Measurements from ENCODE around the gene CPNE9. TPM values are rescaled to one million over a fixed set of nuclear protein-coding genes. Genes with fewer than 3 reads are reported as not detected.
A peak's percentile ranks its signal among the peaks of the same experiment; 100 is the strongest.

CPNE9 gene
- total and polyA plus RNA-seq, 2 of the 8 experiments (the other 6 are each of a cell fraction or from before 2014, with no cell fraction given), result 4.8 to 6.0 TPM

- H3K79me1 ChIP-seq (ENCODE audit: low read depth, low read length), result no peaks in the 10 kb centered on the region
- H2AFZ ChIP-seq (ENCODE audit: low read length), result 0 out of 2 replicates have a peak overlapping the region, but pooled peaks have one; percentile 25
- no peak overlapping the region for H3K9ac ChIP-seq (replicated peaks in 1 of 4; ENCODE audit: extremely low read depth in 1 of 4, low read depth in 3 of 4, low read length in 3 of 4)
- H3K4me3 ChIP-seq (ENCODE audit: extremely low read depth in 1 of 4, insufficient read depth in 2 of 4, low read depth in 3 of 4, low read length in 4 of 4), result no peak overlapping the region
- no peak overlapping the region for H3K4me2 ChIP-seq (ENCODE audit: insufficient read depth in 1 of 2, low read depth in 2 of 2, low read length in 2 of 2)
- no peak overlapping the region for H2BK120ac ChIP-seq (replicated peaks; ENCODE audit: low read depth, low read length)
- no peak overlapping the region for H3K23ac ChIP-seq (ENCODE audit: insufficient read length)
- H3K23me2 ChIP-seq (ENCODE audit: low read depth, low read length), result peaks cover 9% of the 10 kb centered on the region; the same call in 1 of the 2 replicates
- H3K18ac ChIP-seq (ENCODE audit: extremely low read depth, low read length), result no peak overlapping the region
- no peak overlapping the region for H2BK5ac ChIP-seq (ENCODE audit: low read depth, low read length)
- peaks cover 0 to 3% of the 10 kb centered on the region in 2 experiments for H4K20me1 ChIP-seq (replicated peaks in 1 of 2; ENCODE audit: control insufficient read depth in 1 of 2, insufficient read depth in 2 of 2, low read length in 2 of 2)
- ChIA-PET CTCF (ENCODE audit: partially characterized antibody) (interaction anchor here (1.0 to 8.8 kb wide), 4 partner anchors 8 to 214 kb away, joined by 3 to 84 read pairs (median 4); no protein-coding TSS in a partner anchor), POLR2A (ENCODE audit: partially characterized antibody) (interaction anchor here (0.9 to 1.1 kb wide), 3 partner anchors 9 to 10 kb away, joined by 3 to 5 read pairs (median 5); no protein-coding TSS in a partner anchor)
- no peak overlapping the region for H3K4ac ChIP-seq (replicated peaks; ENCODE audit: insufficient read length, low read depth, low read length)
- no peak overlapping the region for H3K56ac ChIP-seq (replicated peaks; ENCODE audit: insufficient read length, low read depth, low read length)
- no peak overlapping the region for H2BK12ac ChIP-seq (ENCODE audit: low read depth, low read length)
- H2AK5ac ChIP-seq (ENCODE audit: low read depth, low read length), result no peak overlapping the region
- H4K91ac ChIP-seq (replicated peaks; ENCODE audit: insufficient read length, low read length), result no peak overlapping the region
- DNase-seq (ENCODE audit: low read depth in 1 of 2, low spot score in 2 of 2) (peak in 1 of 2 experiments; percentile 76), FAIRE-seq (no peak)
- H4K5ac ChIP-seq (ENCODE audit: insufficient read length, low read depth, low read length), result no peak overlapping the region
- no peak overlapping the region for H3K27ac ChIP-seq (ENCODE audit: low read depth, low read length)
- no peak overlapping the region for H2BK15ac ChIP-seq (ENCODE audit: low read length)
- H3K4me1 ChIP-seq (replicated peaks in 1 of 4; ENCODE audit: control insufficient read depth in 3 of 4, insufficient read depth in 4 of 4, low read length in 3 of 4), result peaks cover 0 to 3% (median 0%) of the 10 kb centered on the region in 4 experiments; a peak in 1 of 7 replicates
- H2BK20ac ChIP-seq (ENCODE audit: low read length), result no peak overlapping the region
- H3K36me3 ChIP-seq (ENCODE audit: control insufficient read depth in 2 of 4, insufficient read depth in 4 of 4, low read length in 3 of 4), result no peaks in the 10 kb centered on the region
- no peaks in the 10 kb centered on the region for H3K9me3 ChIP-seq (ENCODE audit: insufficient read depth in 2 of 2, low read depth in 1 of 2, low read length in 1 of 2)
- H3K27me3 ChIP-seq (replicated peaks in 1 of 4; ENCODE audit: control insufficient read depth in 3 of 4, extremely low read depth in 1 of 4, insufficient read depth in 3 of 4, low read length in 3 of 4), result peaks cover 0 to 3% (median 0%) of the 10 kb centered on the region in 4 experiments; a peak in 2 of 7 replicates
- H3K14ac ChIP-seq (ENCODE audit: insufficient read length), result no peak overlapping the region
- 34% methylated on average over 4 of the region's 4 CpGs; no CpG with 5 or more reads in 1 of the 2 experiments for WGBS, 2 experiments (ENCODE audit: extremely low coverage in 1 of 2, insufficient coverage in 1 of 2, insufficient read length in 1 of 2, insufficient replicate concordance in 2 of 2, low coverage in 1 of 2, low lambda C conversion rate in 2 of 2, missing lambda C conversion rate in 1 of 2)
- no peaks in the 10 kb centered on the region for H3K79me2 ChIP-seq (ENCODE audit: control insufficient read depth in 1 of 2, insufficient read depth in 2 of 2, low read length in 2 of 2)
- no peak overlapping the region for H4K8ac ChIP-seq (ENCODE audit: extremely low read depth, insufficient read depth, low read length)
- TF ChIP-seq GABPA (IDR thresholded peaks at IDR 0.05; ENCODE audit: borderline replicate concordance, insufficient read depth, low read length), result no peak
- peak; percentile 29; the same call in 1 of the 2 replicates for TF ChIP-seq TBP (IDR thresholded peaks at IDR 0.05; ENCODE audit: low read depth, low read length)
Observed at GRCh38 chr3:9715136-9715535, 11.5 kb downstream of the CPNE9 start.
